HG03460 (cell line): Measurements from ENCODE around the gene CYP3A4.
"Not testable (repeated sequence)": the region's sequence is repeated elsewhere in the genome, so short reads cannot be mapped to it uniquely, and the experiment has no call there.

Source experiments
- ATAC-seq: cut with Tn5 transposase; IDR thresholded peaks from one replicate; pipeline ENCODE4 v1.9.1; 2021; ENCODE audit not compliant: unreplicated experiment

The CYP3A4 gene

DNA sequence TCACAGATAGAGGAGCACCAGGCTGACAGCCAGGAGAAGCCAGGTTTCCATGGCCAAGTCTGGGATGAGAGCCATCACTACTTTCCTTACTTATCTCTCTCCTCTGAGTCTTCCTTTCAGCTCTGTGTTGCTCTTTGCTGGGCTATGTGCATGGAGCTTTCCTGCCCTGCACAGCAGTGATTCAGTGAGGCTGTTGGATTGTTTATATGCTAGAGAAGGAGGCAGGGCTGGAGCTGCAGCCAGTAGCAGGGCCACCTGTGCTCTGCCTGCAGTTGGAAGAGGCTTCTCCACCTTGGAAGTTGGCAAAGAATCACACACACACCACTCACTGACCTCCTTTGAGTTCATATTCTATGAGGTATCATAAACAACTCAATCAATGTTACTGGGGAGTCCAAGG lies at the start of gene CYP3A4:
TSS of gene CYP3A4 (minus strand) at position 178 of the 400 bp plus-strand sequence. CDS start at position 75, 103 bp downstream.
- no peak for ATAC-seq

DNA sequence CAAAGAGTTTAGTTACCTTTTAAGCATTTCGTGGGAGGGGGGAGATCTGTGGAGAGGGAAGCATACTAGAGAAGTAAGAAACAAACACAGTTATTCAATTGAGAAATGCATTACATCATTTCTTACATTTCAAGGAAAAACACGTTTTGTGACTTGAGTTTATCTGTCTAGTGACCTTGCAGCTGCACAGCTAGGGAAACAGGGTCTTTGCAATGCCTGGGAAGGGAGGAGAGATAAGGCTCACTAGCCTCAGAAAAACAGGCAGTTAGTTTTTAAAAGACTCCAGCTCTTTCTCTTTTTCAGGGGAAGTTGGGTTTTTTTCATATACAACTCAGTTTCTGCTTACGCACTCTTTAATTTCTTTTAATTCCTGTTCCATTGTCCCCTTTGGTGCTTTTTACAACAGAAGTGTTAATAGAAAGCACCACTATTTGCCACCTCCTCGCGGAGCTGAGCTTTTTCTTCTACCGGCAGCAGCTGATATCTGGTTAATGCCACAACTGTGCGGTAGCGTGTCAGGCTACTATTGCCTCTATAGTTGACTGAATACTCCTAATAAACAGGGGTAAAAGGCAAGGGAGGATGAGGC lies 49.4 kb upstream of the CYP3A4 start:
- ATAC-seq = no peak

DNA sequence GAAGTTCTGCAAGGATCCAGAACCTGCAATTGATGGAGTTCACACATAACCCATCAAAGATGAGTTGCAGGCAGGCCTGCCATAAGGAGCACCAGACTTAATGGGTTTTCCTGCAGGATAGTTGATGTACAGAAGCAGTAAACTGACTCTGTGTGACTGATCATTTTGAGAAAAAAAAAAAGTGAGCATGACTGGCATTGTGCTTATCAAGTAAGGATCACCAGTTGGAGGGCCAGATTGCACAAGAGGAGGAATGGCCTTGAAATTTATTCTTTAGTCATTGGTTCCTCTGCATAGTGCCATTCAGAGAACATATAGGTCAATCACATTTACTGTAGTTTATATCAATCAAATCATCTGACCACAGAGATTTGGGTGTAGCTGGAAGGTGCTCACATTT lies 47.6 kb upstream of the CYP3A4 start:
- no peak for ATAC-seq

DNA sequence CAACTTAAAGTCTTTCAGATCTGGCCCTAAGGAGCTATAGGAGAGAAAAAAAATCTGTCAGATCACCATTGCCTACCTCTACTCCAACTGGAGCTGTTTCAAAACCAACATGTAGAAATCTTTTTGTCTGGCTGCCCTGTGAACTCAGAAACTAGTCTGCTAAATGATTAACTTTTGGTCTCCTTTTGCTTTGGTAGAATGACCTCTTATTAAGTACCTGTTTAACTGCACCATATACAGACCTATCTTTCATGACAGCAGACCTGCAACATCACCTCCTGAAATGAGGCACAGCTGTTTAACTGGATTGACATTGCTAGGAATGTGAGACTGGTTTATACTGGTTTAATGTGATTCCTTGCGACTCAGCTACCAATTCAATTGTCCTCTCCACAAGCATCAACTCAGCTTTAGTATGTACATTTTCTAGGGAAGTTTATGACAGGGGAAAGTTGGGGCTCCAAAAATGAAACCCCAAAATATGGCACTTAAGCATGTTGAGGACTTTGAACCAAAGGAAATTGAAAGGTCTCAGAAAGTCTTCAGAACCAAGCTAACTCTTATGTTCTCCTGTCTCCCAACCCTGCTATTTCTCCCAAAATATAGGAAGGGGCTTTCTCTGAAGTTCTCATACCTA lies 45.7 kb upstream of the CYP3A4 start:
- peak; percentile 64 for ATAC-seq

DNA sequence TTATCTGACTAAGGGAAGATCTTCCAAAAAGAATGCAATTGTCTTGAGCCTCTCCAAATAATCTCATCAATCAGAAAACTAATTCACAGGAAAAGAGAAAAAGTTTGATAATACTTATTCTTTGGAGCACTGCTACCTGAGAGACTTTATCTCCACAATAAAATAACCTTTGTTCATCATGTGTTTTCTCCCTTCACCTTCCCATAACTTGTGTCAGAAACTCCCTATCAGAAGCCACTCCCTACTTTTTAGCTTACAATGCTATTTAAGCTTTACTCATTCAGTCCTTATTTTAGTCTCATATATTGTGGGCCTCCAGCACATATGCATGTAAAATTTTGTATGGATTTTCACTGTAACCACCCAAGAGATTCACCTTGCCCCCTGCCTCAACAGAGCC lies 44.8 kb upstream of the CYP3A4 start:
- ATAC-seq = no peak

DNA sequence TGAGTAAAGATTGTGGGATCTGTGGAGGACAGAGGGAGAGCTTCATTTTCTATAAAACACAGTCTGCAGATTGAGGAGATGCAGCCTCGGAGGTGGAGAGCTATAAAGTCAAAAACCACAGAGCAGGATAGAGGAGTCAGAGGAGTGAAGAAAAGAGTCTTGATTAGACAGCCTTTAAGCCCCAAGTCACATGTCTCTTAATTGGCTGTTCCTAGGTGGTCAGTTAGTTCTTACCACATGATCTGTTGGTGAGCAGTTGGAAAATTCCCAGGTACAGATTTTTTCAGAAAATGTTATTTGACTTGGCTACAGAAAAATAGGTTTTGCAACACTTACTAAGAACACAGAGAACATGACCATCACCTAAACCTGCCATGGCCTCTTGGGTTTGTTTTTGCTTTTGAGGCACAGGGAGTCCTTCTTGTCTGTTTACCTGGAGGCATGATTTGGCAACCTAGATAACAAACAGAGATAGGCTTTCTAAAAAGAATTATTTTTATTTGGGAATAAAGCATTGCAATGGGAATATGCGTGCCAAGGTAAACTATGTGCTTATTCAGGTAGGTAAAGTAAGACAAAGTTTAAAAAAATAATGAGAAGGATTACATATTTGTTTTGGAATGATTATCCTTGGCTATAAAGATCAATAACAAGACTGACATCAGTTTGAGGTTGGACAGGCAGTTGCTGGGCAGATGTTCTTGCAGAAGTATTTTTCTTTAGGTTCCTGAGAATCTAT lies 43.2 kb upstream of the CYP3A4 start:
- no peak for ATAC-seq

DNA sequence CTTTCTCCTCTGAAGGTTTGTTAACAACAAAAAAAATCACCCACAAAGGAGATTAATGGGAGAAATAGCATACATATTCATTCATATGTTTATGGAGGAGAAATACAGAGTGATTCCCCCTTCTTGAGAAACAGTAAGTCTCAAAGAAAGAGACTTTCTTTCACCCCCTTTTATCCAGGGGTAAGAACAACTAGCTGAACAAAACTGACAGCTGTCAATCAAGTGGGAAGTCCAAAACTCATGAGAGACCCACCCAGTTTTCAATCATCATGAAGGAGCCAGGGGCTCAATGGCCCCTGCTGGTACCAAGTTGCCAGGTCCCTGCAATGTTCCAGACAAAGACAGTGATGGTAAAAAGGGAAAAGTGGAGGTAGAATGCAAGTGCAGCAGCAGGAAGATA lies 41.9 kb upstream of the CYP3A4 start:
- ATAC-seq = no peak

DNA sequence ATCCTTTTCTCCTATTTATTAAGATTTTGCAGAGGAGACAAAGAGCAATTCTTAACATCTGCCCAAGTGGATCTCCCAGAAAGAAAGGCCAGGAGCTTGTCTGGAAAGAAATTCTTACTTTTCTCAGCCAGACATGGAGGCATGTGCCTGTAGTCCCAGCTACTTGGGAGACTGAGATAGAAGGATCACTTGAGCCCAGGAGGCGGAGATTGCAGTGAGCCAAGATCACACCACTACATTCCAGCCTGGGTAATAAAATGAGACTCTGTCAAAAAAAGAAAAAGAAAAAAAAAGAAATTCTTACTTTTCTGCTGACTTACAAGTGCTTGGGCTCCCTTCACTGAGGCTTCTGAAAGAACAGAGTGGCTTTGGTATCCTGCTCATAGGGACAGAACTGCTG lies 41.5 kb upstream of the CYP3A4 start:
- ATAC-seq = no peak

DNA sequence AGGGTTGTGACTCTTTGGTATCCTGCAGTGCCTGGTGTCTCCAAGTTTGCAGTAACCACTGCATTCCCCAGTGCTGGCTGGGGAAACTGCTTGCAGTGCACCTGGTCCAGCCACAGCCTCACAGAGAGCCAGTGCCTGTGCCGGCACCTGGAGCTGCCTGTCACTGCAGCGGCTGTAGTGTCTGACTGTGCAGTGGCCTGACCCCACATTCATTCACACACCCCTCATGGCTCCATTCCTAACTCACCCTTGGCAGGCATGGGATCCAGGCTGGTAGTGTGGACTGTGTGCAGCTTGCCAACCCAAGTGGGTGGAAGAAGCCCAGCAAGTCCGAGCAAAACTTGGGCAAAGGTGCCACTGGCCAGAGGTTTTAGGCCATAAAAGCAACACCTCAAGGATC lies 40.1 kb upstream of the CYP3A4 start:
- ATAC-seq = no peak

DNA sequence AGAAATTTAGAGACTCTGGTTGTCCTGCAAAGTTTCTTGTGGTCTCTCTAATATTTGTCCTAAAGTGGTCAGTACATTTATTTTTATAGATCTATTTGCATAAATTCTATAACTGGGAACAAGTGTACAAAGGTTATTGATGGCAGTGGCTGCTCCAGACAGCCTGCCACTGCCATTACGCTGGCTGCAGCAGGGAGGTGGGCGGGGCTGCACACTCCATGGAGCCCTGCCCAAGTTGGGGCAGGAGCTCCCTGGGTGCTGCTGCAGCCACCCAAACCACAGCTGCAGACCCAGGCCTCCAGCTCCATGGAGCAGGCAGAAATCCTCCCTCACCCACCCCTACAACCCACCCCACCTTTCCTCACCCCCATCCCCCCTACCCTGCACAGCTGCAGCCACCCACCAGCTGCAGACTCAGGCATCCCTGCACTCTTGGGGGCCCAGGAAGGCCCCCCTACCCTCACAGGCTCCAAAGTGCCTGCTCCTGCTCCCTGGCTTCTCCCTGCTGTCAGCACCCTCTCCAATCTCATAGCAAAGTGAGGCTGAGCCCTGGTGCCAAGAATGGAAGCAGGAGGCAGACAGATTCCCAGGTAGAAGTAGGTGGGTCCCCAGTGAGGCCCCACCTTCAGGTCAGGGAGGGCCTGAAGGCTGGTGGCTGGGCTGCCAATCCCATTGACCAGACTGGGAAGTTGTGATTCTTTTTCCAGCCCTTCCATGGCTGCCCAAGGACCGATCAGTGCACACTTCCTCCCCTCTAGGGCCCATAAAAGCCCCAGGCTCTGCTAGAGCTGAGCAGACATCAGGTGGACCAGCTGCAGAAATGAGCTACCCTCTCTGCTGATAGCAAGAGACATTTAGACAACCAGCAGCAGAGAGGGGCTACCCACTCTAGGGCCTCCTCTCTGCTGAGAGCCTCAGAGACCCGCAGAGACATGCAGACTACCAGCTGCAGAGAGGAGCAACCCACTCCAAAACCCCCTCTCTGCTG lies 39.0 kb upstream of the CYP3A4 start:
- ATAC-seq = no peak

DNA sequence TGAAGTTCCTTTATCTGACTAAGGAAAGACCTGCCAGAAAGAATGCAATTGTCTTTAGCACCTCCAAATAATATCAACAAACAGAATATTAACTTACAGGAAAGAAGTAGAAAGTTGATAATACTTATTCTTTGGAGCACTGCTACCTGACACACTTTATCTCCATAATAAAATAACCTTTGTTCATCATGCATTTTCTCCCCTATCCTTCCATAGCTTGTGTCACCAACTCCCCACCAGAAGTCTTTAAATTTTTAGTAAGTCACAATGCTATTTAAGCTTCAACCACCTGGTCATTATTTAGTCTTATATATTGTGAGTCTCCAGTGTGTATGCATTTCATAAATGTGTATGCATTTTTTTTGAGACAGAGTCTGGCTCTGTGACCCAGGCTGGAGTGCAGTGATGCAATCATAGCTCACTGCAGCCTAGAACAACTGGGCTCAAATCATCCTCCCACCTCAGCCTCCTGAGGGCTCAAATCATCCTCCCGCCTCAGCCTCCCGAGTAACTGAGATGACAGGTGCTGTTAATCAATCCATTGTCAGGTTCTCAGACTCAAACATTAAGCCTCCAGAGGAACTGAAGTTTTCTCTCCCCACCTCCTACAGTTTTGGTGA lies 36.5 kb upstream of the CYP3A4 start:
- ATAC-seq = no peak

DNA sequence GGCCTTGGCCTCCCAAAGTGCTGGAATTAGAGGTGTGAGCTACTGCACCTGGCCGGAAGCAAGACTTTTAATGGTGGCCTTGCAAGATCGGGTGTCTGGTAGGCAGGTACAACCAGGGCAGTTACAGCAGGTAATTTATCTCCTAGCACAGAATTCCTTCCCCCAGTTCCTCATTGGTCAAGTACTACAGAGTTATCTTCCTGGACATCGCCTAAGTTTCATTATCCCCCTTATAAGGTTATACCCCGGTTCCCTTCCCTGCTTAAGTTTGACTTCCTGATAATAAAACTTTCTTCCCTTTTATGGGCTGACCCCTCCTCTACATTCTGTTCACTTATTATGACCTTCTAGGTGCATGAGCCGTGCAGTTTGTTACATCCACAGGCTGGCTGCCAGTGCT lies 24.8 kb upstream of the CYP3A4 start:
- no peak for ATAC-seq

DNA sequence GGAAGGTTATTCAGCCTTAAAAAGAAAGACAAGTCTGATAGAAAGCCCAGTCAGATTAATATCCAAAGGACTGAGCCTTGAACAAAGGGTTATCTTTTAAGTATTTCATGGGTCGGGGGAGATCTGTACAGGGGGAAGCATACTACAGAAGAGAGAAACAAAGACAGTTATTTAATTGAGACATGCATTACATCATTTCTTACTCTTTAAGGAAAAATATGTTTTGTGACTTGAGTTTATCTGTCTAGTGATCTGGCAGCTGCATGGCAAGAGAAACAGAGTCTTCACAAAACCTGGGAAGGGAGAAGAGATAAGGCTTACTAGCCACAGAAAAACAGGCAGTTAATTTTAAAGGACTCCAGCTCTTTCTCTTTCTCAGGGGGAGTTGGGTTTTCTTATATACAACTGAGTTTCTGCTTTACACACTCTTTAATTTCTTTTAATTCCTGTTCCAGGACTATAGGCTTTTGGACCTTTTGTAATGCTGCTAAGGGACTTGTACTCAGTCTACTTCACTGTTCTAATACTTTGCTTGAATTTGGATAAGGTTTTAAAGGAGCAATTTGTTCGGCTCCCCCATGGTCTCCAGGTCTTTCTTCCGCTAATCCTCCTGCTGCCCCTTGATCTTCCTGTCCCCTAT lies 23.0 kb upstream of the CYP3A4 start:
- ATAC-seq = no peak

DNA sequence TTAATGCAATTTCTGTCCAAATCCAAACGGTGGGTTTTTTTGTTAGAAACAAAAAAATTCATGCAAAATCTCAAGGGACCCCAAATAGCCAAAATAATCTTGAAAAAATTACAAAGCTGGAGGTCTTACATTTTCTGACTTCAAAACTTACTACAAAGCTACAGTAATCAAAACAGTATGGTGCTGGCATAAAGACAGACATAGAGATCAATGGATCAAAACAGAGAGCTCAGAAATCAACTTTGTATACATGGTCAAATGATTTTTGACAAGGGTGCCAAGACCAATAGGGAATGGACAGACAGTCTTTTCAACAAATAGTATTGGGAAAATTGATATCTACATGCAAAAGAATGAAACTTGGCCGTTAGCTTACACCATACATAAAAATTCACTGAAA lies 21.7 kb upstream of the CYP3A4 start:
- ATAC-seq = no peak

DNA sequence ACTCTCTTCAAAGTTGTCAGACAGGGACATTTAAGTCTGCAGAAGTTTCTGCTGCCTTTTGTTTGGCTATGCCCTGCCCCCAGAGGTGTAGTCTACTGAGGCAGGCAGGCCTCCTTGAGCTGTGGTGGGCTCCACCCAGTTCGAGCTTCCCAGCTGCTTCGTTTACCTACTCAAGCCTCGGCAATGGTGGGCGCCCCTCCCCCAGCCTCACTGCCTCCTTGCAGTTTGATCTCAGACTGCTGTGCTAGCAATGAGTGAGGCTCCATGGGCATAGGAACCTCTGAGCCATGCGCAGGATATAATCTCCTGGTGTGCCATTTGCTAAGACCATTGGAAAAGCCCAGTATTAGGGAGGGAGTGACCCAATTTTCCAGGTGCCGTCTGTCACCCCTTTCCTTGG lies 19.1 kb upstream of the CYP3A4 start:
- ATAC-seq = not testable (repeated sequence)

DNA sequence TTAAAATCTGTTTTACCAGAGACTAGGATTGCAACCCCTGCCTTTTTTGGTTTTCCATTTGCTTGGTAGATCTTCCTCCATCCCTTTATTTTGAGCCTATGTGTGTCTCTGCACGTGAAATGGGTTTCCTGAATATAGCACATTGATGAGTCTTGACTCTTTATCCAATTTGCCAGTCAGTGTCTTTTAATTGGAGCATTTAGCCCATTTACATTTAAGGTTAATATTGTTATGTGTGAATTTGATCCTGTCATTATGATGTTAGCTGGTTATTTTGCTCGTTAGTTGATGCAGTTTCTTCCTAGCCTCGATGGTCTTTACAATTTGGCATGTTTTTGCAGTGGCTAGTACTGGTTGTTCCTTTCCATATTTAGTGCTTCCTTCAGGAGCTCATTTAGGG lies 17.4 kb upstream of the CYP3A4 start:
- ATAC-seq = not testable (repeated sequence)

DNA sequence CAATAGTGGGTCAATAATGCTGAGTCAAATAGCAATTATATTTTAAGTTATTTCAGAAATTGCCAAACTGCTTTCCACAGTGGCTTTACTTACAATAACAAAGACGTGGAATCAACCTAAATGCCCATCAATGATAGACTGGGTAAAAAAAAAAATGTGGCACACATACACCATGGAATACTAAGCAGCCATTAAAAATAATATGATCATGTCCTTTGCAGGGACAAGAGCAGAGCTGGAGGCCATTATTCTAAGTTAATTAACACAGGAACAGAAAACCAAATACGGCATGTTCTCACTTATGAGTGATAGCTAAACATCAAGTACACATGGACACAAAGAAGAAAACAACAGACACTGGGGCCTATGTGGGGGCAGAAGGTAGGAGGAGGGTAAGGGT lies 15.0 kb upstream of the CYP3A4 start:
- no peak for ATAC-seq

DNA sequence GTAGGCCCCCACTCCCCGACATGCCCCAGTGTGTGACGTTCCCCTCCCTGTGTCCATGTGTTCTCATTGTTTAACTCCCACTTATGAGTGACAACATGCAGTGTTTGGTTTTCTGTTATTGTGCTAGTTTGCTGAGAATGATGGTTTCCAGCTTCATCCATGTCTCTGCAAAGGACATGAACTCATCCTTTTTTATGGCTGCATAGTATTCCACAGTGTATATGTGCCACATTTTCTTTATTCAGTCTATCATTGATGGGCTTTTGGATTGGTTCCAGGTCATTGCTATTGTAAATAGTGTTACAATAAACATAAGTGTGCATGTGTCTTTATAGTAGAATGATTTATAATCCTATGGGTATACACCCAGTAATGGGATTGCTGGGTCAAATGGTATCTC lies 11.9 kb upstream of the CYP3A4 start:
- ATAC-seq = not testable (repeated sequence)

DNA sequence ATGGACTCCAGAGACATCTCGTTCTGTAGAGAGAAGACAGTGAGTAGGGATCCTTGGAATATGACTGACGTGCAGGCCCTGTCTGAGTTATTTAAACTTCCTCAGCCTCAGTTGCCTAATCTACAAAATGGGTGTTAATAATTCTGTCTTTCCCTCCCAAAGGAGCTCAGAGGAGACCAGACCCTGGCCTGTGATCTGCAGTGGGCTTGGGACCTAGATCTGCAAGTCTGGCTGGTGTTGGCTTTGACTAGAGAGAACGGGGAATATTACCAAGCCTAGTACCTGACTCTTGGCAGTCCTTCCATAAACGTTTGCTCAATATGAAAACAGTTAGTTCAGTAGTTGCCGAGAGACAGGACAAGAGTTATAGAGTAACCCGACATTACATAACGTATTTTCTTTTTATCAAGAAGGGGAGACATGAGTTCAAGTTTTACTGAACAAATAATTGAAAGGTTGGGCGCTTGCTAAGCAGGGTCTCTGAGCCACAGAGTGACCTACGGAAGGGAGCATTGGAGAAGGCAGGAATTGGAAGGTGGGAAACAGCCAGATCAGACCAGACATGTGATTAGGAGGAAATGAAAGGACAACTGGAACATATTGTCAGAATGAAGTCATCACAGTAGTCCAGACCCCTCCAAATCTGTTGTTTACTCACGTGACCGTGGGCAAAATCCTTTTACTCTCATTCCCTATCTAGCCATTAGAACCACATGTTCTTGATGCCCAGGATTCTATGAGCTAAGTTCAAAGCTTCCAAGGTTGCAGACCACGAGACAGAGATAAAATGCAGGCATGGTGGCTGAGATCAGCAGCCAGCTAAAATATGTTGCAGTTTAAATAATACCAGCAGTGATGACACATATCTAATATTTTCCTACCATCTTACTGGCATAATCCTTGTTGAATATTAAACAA lies 10.9 kb upstream of the CYP3A4 start:
- ATAC-seq = no peak
